Thyroid gland (tissue), 4 donors: ENCODE results near the gene PSMC5.

Source experiments
- POLR2A ChIP-seq, 2 donors: fragments of 450-650 bp; IDR thresholded peaks; one replicate each; pipeline ENCODE4 v1.6.1; 2017; ENCODE audit warnings: antibody characterized with exemption in 2 of 2, mild to moderate bottlenecking in 2 of 2, moderate library complexity in 1 of 2
- TF ChIP-seq, protein P1 (sequence below), 6 experiments: fragments of 200-600 bp in 3 of 6; fragments of 450-650 bp in 3 of 6; sonication (generic) in 3 of 6; IDR thresholded peaks; one replicate each; pipeline ENCODE4 v1.5.1; 2016 to 2019; ENCODE audit warnings: antibody characterized with exemption in 6 of 6, mild to moderate bottlenecking in 2 of 6, inconsistent platforms in 1 of 6, moderate library complexity in 1 of 6

GRCh38 chr17:63840591-63841349 is 13.5 kb downstream of the PSMC5 start:
- TF ChIP-seq, protein P1, sequence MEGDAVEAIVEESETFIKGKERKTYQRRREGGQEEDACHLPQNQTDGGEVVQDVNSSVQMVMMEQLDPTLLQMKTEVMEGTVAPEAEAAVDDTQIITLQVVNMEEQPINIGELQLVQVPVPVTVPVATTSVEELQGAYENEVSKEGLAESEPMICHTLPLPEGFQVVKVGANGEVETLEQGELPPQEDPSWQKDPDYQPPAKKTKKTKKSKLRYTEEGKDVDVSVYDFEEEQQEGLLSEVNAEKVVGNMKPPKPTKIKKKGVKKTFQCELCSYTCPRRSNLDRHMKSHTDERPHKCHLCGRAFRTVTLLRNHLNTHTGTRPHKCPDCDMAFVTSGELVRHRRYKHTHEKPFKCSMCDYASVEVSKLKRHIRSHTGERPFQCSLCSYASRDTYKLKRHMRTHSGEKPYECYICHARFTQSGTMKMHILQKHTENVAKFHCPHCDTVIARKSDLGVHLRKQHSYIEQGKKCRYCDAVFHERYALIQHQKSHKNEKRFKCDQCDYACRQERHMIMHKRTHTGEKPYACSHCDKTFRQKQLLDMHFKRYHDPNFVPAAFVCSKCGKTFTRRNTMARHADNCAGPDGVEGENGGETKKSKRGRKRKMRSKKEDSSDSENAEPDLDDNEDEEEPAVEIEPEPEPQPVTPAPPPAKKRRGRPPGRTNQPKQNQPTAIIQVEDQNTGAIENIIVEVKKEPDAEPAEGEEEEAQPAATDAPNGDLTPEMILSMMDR (IDR thresholded peaks at IDR 0.05) = no peak
- no peak for TF ChIP-seq POLR2A (IDR thresholded peaks at IDR 0.05)
